ENCODE results near the gene CA6.
"Not testable (repeated sequence)": the region's sequence is repeated elsewhere in the genome, so short reads cannot be mapped to it uniquely, and the experiment has no call there.

DNA sequence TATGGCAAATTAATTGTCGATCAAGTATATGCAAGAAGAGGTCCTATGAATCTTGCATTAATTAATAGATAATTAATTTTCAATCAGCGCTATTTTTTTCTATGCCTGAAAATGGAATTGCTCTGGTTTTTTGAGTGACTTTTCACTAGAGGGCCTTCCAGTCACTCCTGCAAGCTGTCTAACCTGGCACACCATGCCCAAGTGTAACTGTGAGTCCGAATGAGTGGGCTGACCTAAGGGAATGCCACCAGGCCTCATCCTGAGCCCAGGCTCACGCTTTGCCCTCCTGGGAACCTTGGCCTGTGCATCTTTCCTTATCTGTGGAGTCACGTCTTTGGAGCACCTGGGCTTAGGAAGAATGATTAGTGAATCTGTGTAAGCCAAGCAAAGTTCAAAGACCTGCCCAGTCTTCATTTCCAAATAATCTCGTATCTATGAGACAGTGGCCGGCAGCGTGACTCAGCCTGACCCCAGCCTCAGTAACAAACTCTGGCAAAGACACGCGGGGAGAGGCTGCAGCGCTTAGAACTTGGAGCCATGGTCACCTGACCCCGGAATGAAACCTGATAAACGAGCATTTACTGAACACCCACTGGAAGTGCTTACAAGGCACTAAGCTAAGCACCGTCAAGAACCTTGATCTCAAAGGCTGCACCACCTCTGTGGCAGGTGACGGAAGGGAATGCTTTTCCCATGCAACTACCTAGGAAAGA, 76.5 kb downstream of the CA6 start:
- TF ChIP-seq, protein P1, sequence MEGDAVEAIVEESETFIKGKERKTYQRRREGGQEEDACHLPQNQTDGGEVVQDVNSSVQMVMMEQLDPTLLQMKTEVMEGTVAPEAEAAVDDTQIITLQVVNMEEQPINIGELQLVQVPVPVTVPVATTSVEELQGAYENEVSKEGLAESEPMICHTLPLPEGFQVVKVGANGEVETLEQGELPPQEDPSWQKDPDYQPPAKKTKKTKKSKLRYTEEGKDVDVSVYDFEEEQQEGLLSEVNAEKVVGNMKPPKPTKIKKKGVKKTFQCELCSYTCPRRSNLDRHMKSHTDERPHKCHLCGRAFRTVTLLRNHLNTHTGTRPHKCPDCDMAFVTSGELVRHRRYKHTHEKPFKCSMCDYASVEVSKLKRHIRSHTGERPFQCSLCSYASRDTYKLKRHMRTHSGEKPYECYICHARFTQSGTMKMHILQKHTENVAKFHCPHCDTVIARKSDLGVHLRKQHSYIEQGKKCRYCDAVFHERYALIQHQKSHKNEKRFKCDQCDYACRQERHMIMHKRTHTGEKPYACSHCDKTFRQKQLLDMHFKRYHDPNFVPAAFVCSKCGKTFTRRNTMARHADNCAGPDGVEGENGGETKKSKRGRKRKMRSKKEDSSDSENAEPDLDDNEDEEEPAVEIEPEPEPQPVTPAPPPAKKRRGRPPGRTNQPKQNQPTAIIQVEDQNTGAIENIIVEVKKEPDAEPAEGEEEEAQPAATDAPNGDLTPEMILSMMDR (IDR thresholded peaks at IDR 0.05): not testable (repeated sequence)
- TF ChIP-seq POLR2A (IDR thresholded peaks at IDR 0.05): not testable (repeated sequence)
